Left lung (tissue), 10 donors: ENCODE measurements around the gene TCF7. TPM values are rescaled to one million over a fixed set of nuclear protein-coding genes. Genes with fewer than 3 reads are reported as not detected.

Experiments used
- ATAC-seq: fragments of 200-7000 bp; cut with Tn5 transposase; one replicate; pipeline ENCODE4 v1.9.1; 2020; ENCODE audit warnings: moderate library complexity
- DNase-seq, 4 donors: peaks; one replicate each; pipeline ENCODE4 v3.0.0-alpha.2; 2013 to 2020
- H3K27ac ChIP-seq, 2 donors: fragments of 200-600 bp; sonication (generic) in 1 of 2; one replicate each; pipeline versions ENCODE4 v1.5.0 to v1.8.0; 2020 to 2021
- H3K27me3 ChIP-seq, 2 donors: fragments of 200-600 bp; sonication (generic) in 1 of 2; one replicate each; pipeline versions ENCODE4 v1.5.0 to v1.8.0; 2020 to 2021
- H3K36me3 ChIP-seq, 2 donors: fragments of 200-600 bp; sonication (generic) in 1 of 2; one replicate each; pipeline versions ENCODE4 v1.5.0 to v1.8.0; 2020 to 2021
- H3K4me1 ChIP-seq, 2 donors: fragments of 200-600 bp; one replicate each; pipeline ENCODE4 v1.8.0; 2021
- H3K4me3 ChIP-seq, 2 donors: fragments of 200-600 bp; sonication (generic) in 1 of 2; one replicate each; pipeline versions ENCODE4 v1.5.0 to v1.8.0; 2020 to 2021; ENCODE audit warnings: mild to moderate bottlenecking in 1 of 2
- H3K9me3 ChIP-seq, 2 donors: fragments of 200-600 bp; sonication (generic) in 1 of 2; one replicate each; pipeline versions ENCODE4 v1.5.0 to v1.8.0; 2020 to 2021
- CTCF ChIP-seq, 2 donors: fragments of 200-600 bp; sonication (generic) in 1 of 2; IDR thresholded peaks; one replicate each; pipeline versions ENCODE4 v1.5.0 to v1.8.0; 2021; ENCODE audit warnings: antibody characterized with exemption in 2 of 2
- intact Hi-C, 2 donors: fragments of 100-400 bp; cut with DNase I; formaldehyde crosslinking; loops; one replicate each; pipeline versions ENCODE4 v1.11.2 to v1.14.2; 2022
- polyA plus RNA-seq, 6 donors: library from polyadenylated mRNA; unstranded; fragments of 120-200 nt; gene quantifications; one replicate each; pipeline ENCODE4 v1.2.1, GENCODE V29; 2013; ENCODE audit not compliant: insufficient read length in 6 of 6
- total RNA-seq, 2 donors: library from RNA; stranded (reverse); fragmentation: NEBNext Ultra II Directional; extraction: Animal tissue kit (Norgen Biotek cat#: 25700); gene quantifications; one replicate each; pipeline ENCODE4 v1.2.1, GENCODE V29; 2021
- donor health status: DM: no; HTN: yes; CAD: no.
- donor health status: DM: no; HTN: no; CAD: no.

TCF7 gene
- total and polyA plus RNA-seq, 8 donors = 4.8 to 18.8 (median 17.4) TPM

- DNase-seq (no peak), ATAC-seq (no peak)
- no peak for TF ChIP-seq CTCF (IDR thresholded peaks at IDR 0.05)
- H3K9me3 ChIP-seq = no peaks in the 10 kb centered on the region
- H3K36me3 ChIP-seq = peaks cover 4 to 61% of the 10 kb centered on the region in 2 donors
- H3K4me1 ChIP-seq = no peaks in the 10 kb centered on the region
- intact Hi-C loops = no loop called here
- H3K4me3 ChIP-seq = no peak overlapping the region
- no peaks in the 10 kb centered on the region for H3K27me3 ChIP-seq
- no peak overlapping the region for H3K27ac ChIP-seq
These were observed 81.2 kb downstream of the TCF7 start for GRCh38 chr5:134195666-134196065.

Other genes starting within 250 kb of the TCF7 start
- 10 to 100 TPM; 34.7 to 43.8 TPM for gene C5orf15, start 146.1 kb upstream of the TCF7 start, total RNA-seq
- gene C5orf15, start 146.1 kb upstream of the TCF7 start, polyA plus RNA-seq = 100 to 1,000 TPM; 105 to 121 (median 119) TPM
- 100 to 1,000 TPM; 144 to 186 TPM for gene VDAC1, start 109.7 kb upstream of the TCF7 start, total RNA-seq
- gene VDAC1, start 109.7 kb upstream of the TCF7 start, polyA plus RNA-seq = 100 to 1,000 TPM; 118 to 143 (median 130) TPM
- gene SKP1, start 62.3 kb downstream of the TCF7 start, total RNA-seq = 100 to 1,000 TPM; 259 to 298 TPM
- 100 to 1,000 TPM; 520 to 584 (median 569) TPM for gene SKP1, start 62.3 kb downstream of the TCF7 start, polyA plus RNA-seq
- 100 to 1,000 TPM; 109 to 121 TPM for gene PPP2CA, start 111.4 kb downstream of the TCF7 start, total RNA-seq
- gene PPP2CA, start 111.4 kb downstream of the TCF7 start, polyA plus RNA-seq = 100 to 1,000 TPM; 123 to 153 (median 143) TPM